Measurements from ENCODE around the gene FGF22. TPM values are rescaled to one million over a fixed set of nuclear protein-coding genes. Genes with fewer than 3 reads are reported as not detected.
A peak's percentile ranks its signal among the peaks of the same experiment; 100 is the strongest.

FGF22 gene
- total RNA-seq, 1 donor from 2014 or later: 0.73 TPM

GRCh38 chr19:658916-659839 is 19.5 kb downstream of the FGF22 start:
- ATAC-seq (ENCODE audit: low read depth): no peak
- Mint-ChIP-seq H3K4me1 (peaks cover 55% of the 10 kb centered on the region), H3K4me3 (peak overlapping the region; percentile 95)

GRCh38 chr19:660793-661426 is 21.2 kb downstream of the FGF22 start:
- no peaks in the 10 kb centered on the region for H3K27me3 Mint-ChIP-seq
- no peak for ATAC-seq (ENCODE audit: low read depth)
- H3K4me3 Mint-ChIP-seq: peak overlapping the region; percentile 95
- intact Hi-C loops (cut with micrococcal nuclease): loop anchor here (1.0 to 10.0 kb wide), 6 partner anchors 18 to 584 kb away; partner anchors contain the start of genes ATP5F1D, CDC34 and MIDN
- peaks cover 55% of the 10 kb centered on the region for H3K4me1 Mint-ChIP-seq
- ChIA-PET POLR2A (interaction anchor here (0.5 to 3.2 kb wide), 12 partner anchors 12 to 608 kb away, joined by 3 to 21 read pairs (median 4); partner anchors contain the start of genes BSG, CDC34, CIRBP and POLRMT), CTCF (interaction anchor here (1.4 kb wide), 1 partner anchor 77 kb away, joined by 3 read pairs; no protein-coding TSS in a partner anchor)
- H3K36me3 Mint-ChIP-seq (ENCODE audit: low read depth): peaks cover 12% of the 10 kb centered on the region
- no peak for TF ChIP-seq CTCF (IDR thresholded peaks at IDR 0.05)
- peak overlapping the region; percentile 96 for H3K27ac Mint-ChIP-seq
- H3K9me3 Mint-ChIP-seq: no peaks in the 10 kb centered on the region
- DNase-seq: no peak

More at GRCh38 chr19:658916-659839, 19.5 kb downstream of the FGF22 start:
- ChIA-PET POLR2A (interaction anchor here (0.5 to 3.2 kb wide), 4 partner anchors 10 to 616 kb away, joined by 4 to 21 read pairs (median 8); partner anchors contain the start of gene POLRMT), CTCF (interaction anchor here (1.4 kb wide), 1 partner anchor 75 kb away, joined by 3 read pairs; no protein-coding TSS in a partner anchor)
- Mint-ChIP-seq H3K9me3 (no peaks in the 10 kb centered on the region), H3K27ac (peak overlapping the region; percentile 96), H3K27me3 (no peaks in the 10 kb centered on the region), H3K36me3 (ENCODE audit: low read depth) (peaks cover 23% of the 10 kb centered on the region)
- intact Hi-C loops (cut with micrococcal nuclease): no loop called here
- no peak for TF ChIP-seq CTCF (IDR thresholded peaks at IDR 0.05)
- no peak for DNase-seq

GRCh38 chr19:661427-662196 is 21.9 kb downstream of the FGF22 start:
- Mint-ChIP-seq H3K36me3 (ENCODE audit: low read depth) (peaks cover 7% of the 10 kb centered on the region), H3K9me3 (no peaks in the 10 kb centered on the region), H3K27me3 (no peaks in the 10 kb centered on the region), H3K4me3 (peak overlapping the region; percentile 95), H3K27ac (peak overlapping the region; percentile 96), H3K4me1 (peaks cover 50% of the 10 kb centered on the region)
- TF ChIP-seq CTCF (IDR thresholded peaks at IDR 0.05): no peak
- ATAC-seq (ENCODE audit: low read depth) (peak; percentile 35), DNase-seq (no peak)
- ChIA-PET CTCF (no interaction called here), POLR2A (interaction anchor here (1.2 to 3.2 kb wide), 9 partner anchors 13 to 607 kb away, joined by 4 to 21 read pairs (median 5); partner anchors contain the start of genes CIRBP and POLRMT)
- intact Hi-C loops (cut with micrococcal nuclease): loop anchor here (1.0 to 10.0 kb wide), 7 partner anchors 18 to 583 kb away; partner anchors contain the start of genes ATP5F1D, CDC34, MIDN and PTBP1

GRCh38 chr19:662207-662961 is 22.7 kb downstream of the FGF22 start:
- Mint-ChIP-seq H3K27ac (peak overlapping the region; percentile 96), H3K27me3 (no peaks in the 10 kb centered on the region), H3K36me3 (ENCODE audit: low read depth) (peaks cover 3% of the 10 kb centered on the region), H3K4me1 (peaks cover 48% of the 10 kb centered on the region), H3K9me3 (no peaks in the 10 kb centered on the region), H3K4me3 (peak overlapping the region; percentile 95)
- DNase-seq (peak; percentile 62), ATAC-seq (ENCODE audit: low read depth) (peak; percentile 18)
- ChIA-PET POLR2A (interaction anchor here (0.6 to 3.2 kb wide), 9 partner anchors 13 to 607 kb away, joined by 3 to 29 read pairs (median 5); partner anchors contain the start of genes BSG, CDC34 and WDR18), CTCF (interaction anchor here (1.4 to 1.9 kb wide), 2 partner anchors 72 to 75 kb away, joined by 4 to 13 read pairs; no protein-coding TSS in a partner anchor)
- TF ChIP-seq CTCF (IDR thresholded peaks at IDR 0.05): no peak
- intact Hi-C loops (cut with micrococcal nuclease): loop anchor here (1.0 to 10.0 kb wide), 4 partner anchors 48 to 582 kb away; partner anchors contain the start of genes ATP5F1D, MIDN and PTBP1
